Neural progenitor cell (in vitro differentiated cells): ENCODE data around the gene OPN5.

Experiments
- EZH2 ChIP-seq: fragments of 200-600 bp; sonication (generic); IDR thresholded peaks from 2 replicates; pipeline ENCODE4 v1.6.1; 2017; ENCODE audit warnings: antibody characterized with exemption, mild to moderate bottlenecking, moderate library complexity
- TF ChIP-seq, protein P1 (sequence below): fragments of 200-600 bp; sonication (generic); IDR thresholded peaks from 2 replicates; pipeline ENCODE4 v1.5.1; 2017; ENCODE audit warnings: antibody characterized with exemption, mild to moderate bottlenecking

DNA sequence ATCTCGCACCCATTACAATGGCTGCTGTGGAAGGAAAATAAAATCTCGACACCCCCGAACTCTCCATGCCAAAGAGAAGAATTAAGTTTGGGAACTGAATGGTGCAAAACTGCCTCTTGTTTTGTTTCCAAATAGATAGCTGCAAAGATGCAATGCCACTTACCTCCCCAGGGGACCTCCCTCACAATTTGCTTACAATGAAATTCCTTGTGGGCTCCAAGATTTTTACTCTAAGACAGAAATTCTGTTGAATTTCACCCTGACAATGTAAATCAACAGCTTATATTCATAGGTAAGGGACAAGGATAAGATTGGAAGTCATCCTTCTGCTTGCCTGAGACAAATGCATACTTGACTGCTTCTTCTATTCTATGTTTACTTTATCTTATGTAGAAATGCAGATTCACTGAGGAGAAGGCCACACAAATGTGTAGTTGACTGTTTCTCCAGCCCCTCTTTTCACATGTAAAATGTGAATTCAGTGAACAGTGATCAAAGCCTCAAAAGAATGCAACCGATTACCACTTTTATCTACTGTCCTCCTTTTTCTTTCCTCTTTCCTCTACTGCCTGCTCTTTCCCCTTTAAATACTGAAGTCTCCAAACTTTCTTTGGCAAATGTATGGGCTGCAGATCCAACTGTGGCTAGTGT is 46.9 kb upstream of the OPN5 start:
- TF ChIP-seq, protein P1, sequence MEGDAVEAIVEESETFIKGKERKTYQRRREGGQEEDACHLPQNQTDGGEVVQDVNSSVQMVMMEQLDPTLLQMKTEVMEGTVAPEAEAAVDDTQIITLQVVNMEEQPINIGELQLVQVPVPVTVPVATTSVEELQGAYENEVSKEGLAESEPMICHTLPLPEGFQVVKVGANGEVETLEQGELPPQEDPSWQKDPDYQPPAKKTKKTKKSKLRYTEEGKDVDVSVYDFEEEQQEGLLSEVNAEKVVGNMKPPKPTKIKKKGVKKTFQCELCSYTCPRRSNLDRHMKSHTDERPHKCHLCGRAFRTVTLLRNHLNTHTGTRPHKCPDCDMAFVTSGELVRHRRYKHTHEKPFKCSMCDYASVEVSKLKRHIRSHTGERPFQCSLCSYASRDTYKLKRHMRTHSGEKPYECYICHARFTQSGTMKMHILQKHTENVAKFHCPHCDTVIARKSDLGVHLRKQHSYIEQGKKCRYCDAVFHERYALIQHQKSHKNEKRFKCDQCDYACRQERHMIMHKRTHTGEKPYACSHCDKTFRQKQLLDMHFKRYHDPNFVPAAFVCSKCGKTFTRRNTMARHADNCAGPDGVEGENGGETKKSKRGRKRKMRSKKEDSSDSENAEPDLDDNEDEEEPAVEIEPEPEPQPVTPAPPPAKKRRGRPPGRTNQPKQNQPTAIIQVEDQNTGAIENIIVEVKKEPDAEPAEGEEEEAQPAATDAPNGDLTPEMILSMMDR: no peak
- TF ChIP-seq EZH2: no peak
